ENCODE measurements around the gene PRMT7. TPM values are rescaled to one million over a fixed set of nuclear protein-coding genes. Genes with fewer than 3 reads are reported as not detected.

PRMT7 gene
- total RNA-seq, 1 donor from 2014 or later: 36.7 TPM

DNA sequence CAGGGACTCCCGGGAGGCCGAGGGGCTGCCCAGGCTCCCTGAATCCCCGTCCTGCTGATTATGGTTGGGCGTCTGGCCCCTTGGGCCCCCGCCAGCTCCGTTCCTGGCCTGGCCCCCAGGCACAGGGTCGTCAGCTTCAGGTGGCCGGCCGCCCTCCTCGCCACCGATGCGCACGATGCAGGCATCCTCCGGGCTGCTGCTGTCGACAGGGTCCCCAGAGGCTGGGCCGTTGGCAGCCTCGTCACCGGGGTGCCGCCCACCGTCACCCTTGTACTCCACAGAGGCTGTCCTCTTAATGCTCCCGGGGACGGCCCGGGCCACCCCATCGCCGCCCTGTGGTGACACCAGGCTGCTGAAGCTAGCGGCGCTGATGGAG is 60.4 kb downstream of the PRMT7 start:
- Histone ChIP-seq H3K79me2 (ENCODE audit: insufficient read depth, low read length) (no peaks in the 10 kb centered on the region), H4K20me1 (ENCODE audit: insufficient read depth, low read length) (no peaks in the 10 kb centered on the region), H2AFZ (ENCODE audit: low read depth, low read length) (no peak overlapping the region), H3K27me3 (ENCODE audit: insufficient read depth, low read length) (peaks cover 2% of the 10 kb centered on the region), H3K4me2 (ENCODE audit: low read length) (no peak overlapping the region), H3K9me3 (ENCODE audit: insufficient read depth, low read depth, low read length) (no peaks in the 10 kb centered on the region), H3K27ac (ENCODE audit: low read depth, low read length) (no peak overlapping the region), H3K4me3 (ENCODE audit: insufficient read depth, low read depth, low read length) (no peak overlapping the region), H3K4me1 (ENCODE audit: insufficient read depth, low read length) (no peaks in the 10 kb centered on the region), H3K9ac (ENCODE audit: low read length) (no peak overlapping the region), H3K36me3 (ENCODE audit: insufficient read depth, low read length) (no peaks in the 10 kb centered on the region)
- no peak for FAIRE-seq
- Mint-ChIP-seq H3K4me3 (ENCODE audit: unreplicated experiment) (no peak overlapping the region), H3K27ac (ENCODE audit: unreplicated experiment) (no peak overlapping the region), H3K36me3 (ENCODE audit: low read depth, unreplicated experiment) (no peaks in the 10 kb centered on the region), H3K4me1 (ENCODE audit: low read depth, unreplicated experiment) (no peaks in the 10 kb centered on the region), H3K27me3 (ENCODE audit: low read depth, unreplicated experiment) (peaks cover 51% of the 10 kb centered on the region), H3K9me3 (ENCODE audit: unreplicated experiment) (no peaks in the 10 kb centered on the region)
- no peak for TF ChIP-seq EZH2 (IDR thresholded peaks at IDR 0.05; ENCODE audit: insufficient read depth, low read length)
- TF ChIP-seq, protein P1, sequence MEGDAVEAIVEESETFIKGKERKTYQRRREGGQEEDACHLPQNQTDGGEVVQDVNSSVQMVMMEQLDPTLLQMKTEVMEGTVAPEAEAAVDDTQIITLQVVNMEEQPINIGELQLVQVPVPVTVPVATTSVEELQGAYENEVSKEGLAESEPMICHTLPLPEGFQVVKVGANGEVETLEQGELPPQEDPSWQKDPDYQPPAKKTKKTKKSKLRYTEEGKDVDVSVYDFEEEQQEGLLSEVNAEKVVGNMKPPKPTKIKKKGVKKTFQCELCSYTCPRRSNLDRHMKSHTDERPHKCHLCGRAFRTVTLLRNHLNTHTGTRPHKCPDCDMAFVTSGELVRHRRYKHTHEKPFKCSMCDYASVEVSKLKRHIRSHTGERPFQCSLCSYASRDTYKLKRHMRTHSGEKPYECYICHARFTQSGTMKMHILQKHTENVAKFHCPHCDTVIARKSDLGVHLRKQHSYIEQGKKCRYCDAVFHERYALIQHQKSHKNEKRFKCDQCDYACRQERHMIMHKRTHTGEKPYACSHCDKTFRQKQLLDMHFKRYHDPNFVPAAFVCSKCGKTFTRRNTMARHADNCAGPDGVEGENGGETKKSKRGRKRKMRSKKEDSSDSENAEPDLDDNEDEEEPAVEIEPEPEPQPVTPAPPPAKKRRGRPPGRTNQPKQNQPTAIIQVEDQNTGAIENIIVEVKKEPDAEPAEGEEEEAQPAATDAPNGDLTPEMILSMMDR (IDR thresholded peaks at IDR 0.05; ENCODE audit: insufficient read depth, low read depth, low read length): no peak
- no peak for DNase-seq (ENCODE audit: low read depth)

DNA sequence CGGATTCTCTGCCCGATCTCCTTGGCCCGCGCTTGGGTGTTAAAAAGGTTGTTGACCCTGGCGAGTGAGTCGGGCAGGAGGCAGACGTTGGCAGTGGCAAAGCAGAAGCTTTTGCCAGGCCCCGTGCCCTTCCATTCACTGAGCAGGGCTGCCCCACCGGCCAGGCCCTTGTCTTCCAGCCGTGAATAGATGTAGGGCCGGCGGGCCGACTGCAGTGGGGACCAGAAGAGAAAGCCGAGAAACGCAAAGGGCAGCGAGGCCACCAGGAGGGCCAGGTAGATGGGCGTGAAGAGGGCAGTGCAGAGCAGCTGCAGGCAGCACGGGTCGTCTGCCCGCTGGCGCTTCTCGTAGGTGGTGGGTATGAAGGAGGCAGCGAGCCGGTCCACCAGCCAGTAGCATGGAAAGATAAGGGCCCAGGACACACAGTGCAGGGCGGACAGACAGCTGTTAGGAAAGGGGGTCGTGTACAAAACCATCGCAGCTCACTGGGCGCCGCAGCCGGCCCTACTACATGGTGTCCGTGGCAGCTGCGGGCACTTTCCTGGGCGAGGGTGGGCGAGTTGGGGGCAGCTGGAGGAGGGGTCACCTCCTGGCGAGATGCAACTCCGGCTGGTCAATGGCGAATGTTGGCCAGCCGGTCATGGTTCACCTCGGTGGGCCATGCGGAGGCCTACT is 61.0 kb downstream of the PRMT7 start:
- Histone ChIP-seq H3K9ac (ENCODE audit: low read length) (no peak overlapping the region), H2AFZ (ENCODE audit: low read depth, low read length) (no peak overlapping the region), H3K27ac (ENCODE audit: low read depth, low read length) (no peak overlapping the region), H3K4me2 (ENCODE audit: low read length) (no peak overlapping the region), H3K36me3 (ENCODE audit: insufficient read depth, low read length) (no peaks in the 10 kb centered on the region), H4K20me1 (ENCODE audit: insufficient read depth, low read length) (no peaks in the 10 kb centered on the region), H3K9me3 (ENCODE audit: insufficient read depth, low read depth, low read length) (no peaks in the 10 kb centered on the region), H3K4me1 (ENCODE audit: insufficient read depth, low read length) (no peaks in the 10 kb centered on the region), H3K79me2 (ENCODE audit: insufficient read depth, low read length) (no peaks in the 10 kb centered on the region), H3K27me3 (ENCODE audit: insufficient read depth, low read length) (peaks cover 2% of the 10 kb centered on the region), H3K4me3 (ENCODE audit: insufficient read depth, low read depth, low read length) (no peak overlapping the region)
- H3K36me3 Mint-ChIP-seq (ENCODE audit: low read depth, unreplicated experiment): no peaks in the 10 kb centered on the region
- no peak overlapping the region for H3K4me3 Mint-ChIP-seq (ENCODE audit: unreplicated experiment)
- H3K9me3 Mint-ChIP-seq (ENCODE audit: unreplicated experiment): no peaks in the 10 kb centered on the region
- no peak for DNase-seq (ENCODE audit: low read depth)
- no peak for TF ChIP-seq EZH2 (IDR thresholded peaks at IDR 0.05; ENCODE audit: insufficient read depth, low read length)
- TF ChIP-seq, protein P1 (IDR thresholded peaks at IDR 0.05; ENCODE audit: insufficient read depth, low read depth, low read length): no peak
- H3K27ac Mint-ChIP-seq (ENCODE audit: unreplicated experiment): no peak overlapping the region
- no peaks in the 10 kb centered on the region for H3K4me1 Mint-ChIP-seq (ENCODE audit: low read depth, unreplicated experiment)
- H3K27me3 Mint-ChIP-seq (ENCODE audit: low read depth, unreplicated experiment): peaks cover 55% of the 10 kb centered on the region
- no peak for FAIRE-seq

DNA sequence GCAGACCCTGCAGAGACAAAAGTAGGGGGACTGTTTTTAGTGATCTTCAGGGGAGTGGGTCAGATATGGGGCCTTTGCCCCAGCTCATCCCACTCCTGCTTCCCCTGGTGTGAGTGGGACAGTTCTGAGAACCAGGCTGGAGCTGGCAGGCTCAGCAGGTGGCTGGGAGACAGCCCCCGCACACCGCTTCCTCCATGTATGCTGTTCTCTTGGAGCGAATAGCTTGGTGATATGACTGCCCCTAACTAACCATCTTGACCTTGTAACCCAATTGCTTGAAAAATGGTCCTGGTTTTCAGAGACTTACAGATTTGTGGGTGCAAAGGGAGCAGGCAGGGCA is 61.5 kb downstream of the PRMT7 start:
- Histone ChIP-seq H3K27ac (ENCODE audit: low read depth, low read length) (no peak overlapping the region), H4K20me1 (ENCODE audit: insufficient read depth, low read length) (no peaks in the 10 kb centered on the region), H3K9ac (ENCODE audit: low read length) (no peak overlapping the region), H3K79me2 (ENCODE audit: insufficient read depth, low read length) (no peaks in the 10 kb centered on the region), H3K36me3 (ENCODE audit: insufficient read depth, low read length) (no peaks in the 10 kb centered on the region), H2AFZ (ENCODE audit: low read depth, low read length) (no peak overlapping the region), H3K4me1 (ENCODE audit: insufficient read depth, low read length) (no peaks in the 10 kb centered on the region), H3K4me3 (ENCODE audit: insufficient read depth, low read depth, low read length) (no peak overlapping the region), H3K4me2 (ENCODE audit: low read length) (no peak overlapping the region), H3K27me3 (ENCODE audit: insufficient read depth, low read length) (peaks cover 2% of the 10 kb centered on the region), H3K9me3 (ENCODE audit: insufficient read depth, low read depth, low read length) (no peaks in the 10 kb centered on the region)
- TF ChIP-seq EZH2 (IDR thresholded peaks at IDR 0.05; ENCODE audit: insufficient read depth, low read length): no peak
- TF ChIP-seq, protein P1 (IDR thresholded peaks at IDR 0.05; ENCODE audit: insufficient read depth, low read depth, low read length): no peak
- Mint-ChIP-seq H3K27ac (ENCODE audit: unreplicated experiment) (no peak overlapping the region), H3K9me3 (ENCODE audit: unreplicated experiment) (no peaks in the 10 kb centered on the region), H3K27me3 (ENCODE audit: low read depth, unreplicated experiment) (peaks cover 54% of the 10 kb centered on the region), H3K36me3 (ENCODE audit: low read depth, unreplicated experiment) (no peaks in the 10 kb centered on the region), H3K4me1 (ENCODE audit: low read depth, unreplicated experiment) (no peaks in the 10 kb centered on the region), H3K4me3 (ENCODE audit: unreplicated experiment) (no peak overlapping the region)
- FAIRE-seq: no peak
- DNase-seq (ENCODE audit: low read depth): no peak

All from astrocyte (in vitro differentiated cells and primary cell).